T-helper 1 cell (primary cell): ENCODE data around the gene VWA3B.

ENCODE experiments used
- DNase-seq, 5 donors: peaks; one replicate each; pipeline ENCODE4 v3.0.0-alpha.2; 2012 to 2020

Gene VWA3B

DNA sequence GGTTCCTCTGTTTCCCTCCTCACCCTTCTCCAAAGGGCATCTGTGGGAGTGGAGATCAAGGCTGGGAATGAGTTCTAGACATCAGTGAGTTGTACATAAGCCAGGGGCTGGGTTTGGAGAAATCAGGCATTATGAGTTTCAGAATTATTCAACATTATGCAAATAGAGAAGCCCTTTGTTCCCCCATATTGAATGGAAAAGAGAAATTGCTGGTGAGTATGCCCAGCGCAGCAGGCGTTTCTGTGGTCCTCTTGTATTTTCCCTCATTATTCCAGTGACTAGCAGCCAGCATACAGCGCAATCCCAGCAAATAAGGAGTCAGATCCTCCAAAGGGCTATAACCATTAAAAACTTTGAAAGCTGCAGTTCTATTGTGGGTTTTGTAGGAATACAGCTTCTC is 94.4 kb downstream of the VWA3B start:
- DNase-seq, result no peak

DNA sequence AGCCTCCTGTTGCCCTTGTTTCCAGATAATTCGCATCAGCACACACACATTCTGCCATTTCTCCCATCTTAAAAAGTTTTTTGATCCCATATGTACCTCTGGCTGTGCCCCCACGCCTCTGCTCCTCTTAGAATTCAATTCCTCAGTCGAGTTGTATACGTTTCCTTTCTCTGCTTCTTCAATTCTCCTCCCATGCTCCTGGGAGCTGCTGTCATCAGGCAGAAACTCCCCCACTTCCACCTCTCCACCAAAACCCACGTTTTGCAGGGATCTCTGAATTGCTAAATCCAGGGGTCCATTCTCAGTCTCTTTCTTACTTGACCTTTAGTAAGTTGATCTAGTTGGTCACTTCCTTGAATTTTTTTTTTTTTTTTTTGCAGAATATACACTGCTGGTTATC is 98.8 kb downstream of the VWA3B start:
- DNase-seq, result no peak

DNA sequence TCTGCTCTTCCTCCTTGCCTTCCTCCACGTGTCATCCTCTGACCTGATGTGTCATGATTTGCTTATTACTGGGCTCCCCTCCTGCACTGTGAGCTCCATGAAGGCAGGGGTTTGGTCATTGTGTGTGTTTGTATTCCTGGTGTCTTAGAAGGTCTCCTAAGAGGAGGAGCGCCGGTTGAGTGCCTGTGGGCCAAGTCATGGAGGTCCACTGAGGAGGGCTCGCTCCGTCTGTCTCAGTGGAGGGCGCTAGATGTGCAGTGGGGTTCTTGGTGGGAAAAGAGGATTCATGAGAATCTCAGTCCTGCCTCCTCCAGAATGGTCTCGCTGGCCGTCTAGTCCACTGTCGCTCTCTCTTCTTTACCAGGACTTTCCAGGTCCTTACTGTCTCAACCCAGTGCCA is 100.2 kb downstream of the VWA3B start:
- DNase-seq, result no peak

DNA sequence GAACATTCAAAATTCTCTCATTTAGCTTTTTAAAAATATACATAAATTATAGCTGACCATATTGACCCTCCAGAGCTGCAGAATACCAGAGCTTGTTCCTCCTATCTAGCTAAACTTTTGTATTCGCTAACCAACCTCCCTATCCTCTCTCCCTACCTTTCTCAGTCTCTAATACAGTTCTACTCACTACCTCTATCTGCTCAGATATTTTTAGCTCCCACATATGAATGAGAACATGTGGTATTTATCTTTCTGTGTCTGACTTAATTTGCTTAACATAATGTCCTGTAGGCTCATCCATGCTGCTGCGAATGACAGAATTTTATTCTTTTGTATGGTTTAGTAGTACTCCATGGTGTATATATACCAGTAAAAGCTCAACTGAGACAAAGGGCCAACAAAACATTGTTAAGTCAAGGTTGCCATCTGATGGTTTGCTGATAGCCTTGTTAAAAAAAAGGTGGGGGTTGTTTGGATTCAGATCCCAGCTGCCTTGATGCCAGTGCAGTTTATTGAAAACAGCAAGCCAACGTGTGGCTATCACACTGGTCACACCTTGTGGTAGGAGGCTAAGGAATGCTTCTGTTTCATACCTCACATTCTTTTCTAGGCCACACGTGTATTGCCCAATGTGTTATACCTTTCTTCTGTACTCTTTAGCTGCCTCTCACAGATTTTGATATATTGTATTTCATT is 101.5 kb downstream of the VWA3B start:
- DNase-seq, result no peak

DNA sequence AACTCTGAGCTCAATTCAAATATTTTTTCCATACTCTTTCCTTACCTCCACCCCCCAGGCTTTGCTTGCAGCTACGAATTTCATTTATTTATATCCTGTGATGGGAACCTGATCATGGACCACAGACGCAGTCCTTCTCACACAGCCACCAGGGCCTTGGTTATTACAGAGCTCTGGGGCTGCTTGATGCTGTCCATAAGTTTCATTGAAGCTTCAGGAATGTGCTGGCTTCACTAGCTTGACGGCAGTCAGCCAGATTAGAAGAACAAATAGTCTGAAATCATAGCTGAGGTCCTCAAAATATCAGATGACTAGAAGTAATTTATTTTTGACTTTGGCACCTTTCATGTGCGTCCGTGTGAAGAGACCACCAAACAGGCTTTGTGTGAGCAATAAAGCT is 104.9 kb downstream of the VWA3B start:
- DNase-seq, result no peak

DNA sequence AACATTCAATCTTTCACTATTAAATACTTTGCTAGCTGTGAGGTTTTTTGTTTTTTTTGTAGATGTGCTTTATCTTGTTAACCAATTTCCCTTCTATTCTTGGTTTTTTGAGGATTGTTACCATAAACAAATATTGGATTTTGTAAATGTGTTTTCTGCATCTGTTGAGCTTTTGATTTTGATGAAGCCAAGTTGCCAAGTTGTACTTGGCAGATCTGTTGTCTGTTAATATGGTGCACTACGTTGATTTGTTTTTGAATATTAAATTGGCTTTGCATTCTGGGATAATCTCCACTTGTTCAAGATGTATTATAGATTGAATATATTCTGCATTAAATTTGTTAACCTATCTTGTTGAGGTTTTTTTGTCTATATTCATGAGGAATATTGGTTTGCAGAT is 114.6 kb downstream of the VWA3B start:
- DNase-seq, result no peak

DNA sequence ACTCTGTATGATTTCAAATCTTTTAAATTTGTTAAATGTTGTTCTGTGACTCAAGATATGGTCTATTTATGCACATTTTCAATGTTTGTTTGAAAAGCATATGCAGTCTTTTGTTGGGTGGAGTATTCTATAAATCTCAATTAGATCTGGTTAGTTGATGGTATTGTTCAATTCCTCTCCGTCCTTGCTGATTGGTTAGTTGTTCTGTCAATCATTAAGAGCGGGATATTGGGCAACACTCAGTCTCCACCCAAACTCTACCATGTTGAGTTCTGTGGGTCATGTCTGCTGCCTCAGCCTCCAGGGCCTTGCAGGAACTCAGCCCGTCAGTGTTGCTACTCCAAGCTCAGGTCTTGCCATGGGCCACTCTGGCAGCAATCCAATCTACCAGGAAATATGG is 118.9 kb downstream of the VWA3B start:
- no peak for DNase-seq

DNA sequence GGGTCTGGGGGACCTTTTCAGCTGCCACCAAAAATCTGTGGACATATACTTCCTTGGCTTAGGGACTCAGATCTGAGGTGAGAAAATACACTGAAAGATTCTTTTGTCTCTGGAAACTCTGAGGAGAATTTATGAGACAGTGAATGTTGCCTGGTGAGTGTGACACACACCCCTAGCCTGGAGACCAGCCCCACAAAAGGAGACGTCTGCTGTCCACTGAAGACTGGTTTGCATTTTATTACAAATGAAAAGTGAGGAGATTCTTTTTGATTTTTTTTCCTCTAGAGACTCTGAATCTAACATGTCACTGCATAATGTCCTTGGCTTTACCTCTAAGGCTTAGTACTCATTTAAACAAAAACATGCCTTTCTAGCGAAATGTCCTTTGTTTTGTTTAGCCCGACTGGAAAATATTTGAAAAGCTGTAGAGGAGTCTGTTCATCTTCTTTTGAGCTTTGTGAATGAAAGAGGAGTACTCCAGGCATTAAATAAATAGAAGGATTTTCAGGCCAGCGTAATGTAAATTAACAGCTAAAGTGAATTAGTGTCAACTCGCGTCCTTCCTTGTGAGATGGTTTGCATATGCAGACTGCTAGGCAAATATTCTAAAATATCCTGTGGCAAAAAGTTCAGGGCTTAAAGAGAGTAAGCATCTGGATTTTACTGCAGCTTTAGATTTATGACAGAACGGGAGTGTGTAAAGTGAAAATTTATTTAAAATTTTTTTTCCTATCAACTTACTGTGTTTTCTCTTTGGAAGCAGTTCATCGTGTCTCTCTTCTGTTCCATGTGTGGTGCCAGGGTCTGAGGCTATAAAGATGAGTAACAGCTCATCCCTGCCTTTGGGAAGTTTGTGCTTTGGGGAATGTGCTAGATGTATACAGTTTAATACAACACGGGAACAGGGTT is 125.4 kb downstream of the VWA3B start:
- DNase-seq, result no peak

DNA sequence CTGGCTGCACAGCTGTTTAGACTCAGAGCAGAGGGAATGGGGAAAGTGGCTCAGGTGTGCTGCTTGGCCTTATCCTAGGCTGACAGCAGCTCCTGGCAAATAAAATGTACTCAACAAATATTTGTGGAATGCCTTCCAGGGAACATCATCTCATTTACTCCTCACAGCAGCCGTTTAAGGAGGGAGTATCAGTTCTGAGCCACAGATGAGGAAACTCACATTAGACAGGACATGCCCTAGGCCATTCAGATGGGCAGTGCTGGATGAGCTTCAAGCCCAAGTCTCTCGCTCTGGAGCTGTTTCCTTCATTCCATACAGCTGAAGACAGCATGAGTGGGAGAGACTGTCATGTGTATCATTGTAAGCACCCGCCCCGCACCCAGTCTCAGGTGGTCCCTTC is 129.6 kb downstream of the VWA3B start:
- DNase-seq, result no peak

DNA sequence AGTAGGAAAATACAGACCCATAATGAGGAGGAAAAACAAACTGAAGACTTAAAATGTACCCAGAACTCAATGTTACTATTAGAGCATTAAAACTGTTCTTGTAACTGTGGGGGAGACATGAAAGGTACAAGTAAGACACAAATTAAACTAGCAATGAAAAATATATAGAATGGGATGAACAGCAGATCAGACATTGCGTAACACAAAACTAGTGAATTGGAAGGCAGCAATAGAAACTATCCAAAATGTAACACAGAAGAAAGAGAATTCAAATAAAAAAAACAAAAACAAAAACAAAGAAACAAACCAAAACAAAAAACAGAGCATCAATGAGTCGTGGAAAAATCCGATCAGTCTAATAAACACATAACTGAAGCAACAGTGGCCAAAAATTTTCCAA is 132.2 kb downstream of the VWA3B start:
- no peak for DNase-seq

DNA sequence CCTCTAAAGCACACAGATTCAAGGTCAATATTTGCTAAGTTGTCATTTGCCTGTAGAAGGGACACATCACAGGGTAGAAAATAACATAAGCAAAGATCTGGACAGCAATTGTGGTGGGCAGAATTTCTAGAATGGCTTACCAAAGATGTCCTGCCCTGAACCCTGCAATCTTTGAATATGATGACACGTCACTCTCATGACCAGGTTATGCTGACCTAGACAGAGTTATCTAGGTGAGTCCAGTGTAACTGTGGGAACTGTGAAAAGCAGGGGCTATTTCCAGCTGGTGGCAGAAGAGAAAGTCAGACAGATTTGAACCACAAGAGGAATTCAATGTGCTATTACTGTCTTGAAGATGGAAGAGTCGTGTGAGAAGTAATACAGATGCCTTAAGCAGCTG is 147.0 kb downstream of the VWA3B start:
- DNase-seq, result no peak

DNA sequence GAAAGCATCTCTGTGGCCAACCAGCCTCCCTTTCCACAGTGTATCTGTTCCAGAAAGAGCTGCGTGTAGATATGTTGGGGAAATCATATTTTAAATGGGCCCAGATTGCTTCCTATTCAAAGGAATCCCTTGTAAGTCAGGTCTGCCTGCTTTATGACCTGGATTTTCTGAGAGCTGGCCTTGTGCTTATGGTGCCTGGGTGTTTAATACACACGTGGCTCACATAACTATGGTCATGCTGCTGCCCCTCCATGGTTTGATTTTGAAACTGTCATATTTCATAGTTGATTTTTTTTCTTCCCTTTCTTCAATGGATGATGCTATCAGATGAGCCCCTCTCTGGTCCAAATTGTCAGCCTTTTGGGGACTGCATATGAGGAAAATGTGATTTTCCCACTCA is 147.8 kb downstream of the VWA3B start:
- DNase-seq, result no peak

DNA sequence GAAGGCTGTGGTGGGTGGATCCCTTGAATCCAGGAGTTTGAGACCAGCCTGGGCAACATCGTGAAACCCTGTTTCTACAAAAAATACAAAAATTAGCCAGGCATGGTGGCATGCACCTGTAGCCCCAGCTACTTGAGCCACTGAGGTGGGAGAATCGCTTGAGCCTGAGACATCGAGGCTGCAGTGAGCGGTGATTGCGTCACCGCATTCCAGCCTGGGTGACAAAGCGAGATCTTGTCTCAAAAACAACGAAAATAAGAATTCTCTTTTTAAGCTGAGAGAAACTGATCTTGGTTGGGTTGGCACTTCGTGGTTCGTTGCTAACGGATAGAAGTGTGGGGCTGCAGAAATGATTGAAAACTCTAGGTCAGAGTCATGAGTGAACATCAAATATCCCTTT is 150.0 kb downstream of the VWA3B start:
- no peak for DNase-seq

DNA sequence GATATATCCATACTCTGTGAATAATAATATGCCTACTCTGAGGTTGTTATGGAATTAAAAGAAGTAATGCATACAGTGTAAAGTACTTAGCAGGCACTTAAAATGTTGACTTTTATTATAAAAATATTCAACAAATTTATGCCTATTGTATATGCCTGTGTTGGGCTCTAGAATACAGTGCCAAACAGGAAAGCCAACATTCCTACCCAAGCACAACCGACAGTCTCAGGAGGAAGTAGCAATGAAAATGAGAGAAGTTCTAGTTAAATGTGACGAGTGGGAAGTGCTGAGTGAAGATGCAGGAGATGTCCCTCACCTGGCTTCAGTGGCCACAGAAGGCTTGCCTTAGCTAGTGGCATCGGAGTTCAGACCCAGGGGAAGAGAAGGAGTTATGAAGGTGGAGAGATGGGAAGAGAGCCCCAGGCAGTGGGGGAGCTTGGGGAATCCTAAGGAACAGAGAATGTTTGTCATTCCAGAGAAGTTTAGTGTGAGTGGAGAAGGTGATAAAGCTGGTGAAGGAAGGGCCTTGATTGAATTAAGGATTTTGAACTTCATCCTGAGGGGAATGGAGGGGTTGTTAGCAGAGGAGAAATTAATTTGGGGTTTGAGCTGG is 153.9 kb downstream of the VWA3B start:
- no peak for DNase-seq

DNA sequence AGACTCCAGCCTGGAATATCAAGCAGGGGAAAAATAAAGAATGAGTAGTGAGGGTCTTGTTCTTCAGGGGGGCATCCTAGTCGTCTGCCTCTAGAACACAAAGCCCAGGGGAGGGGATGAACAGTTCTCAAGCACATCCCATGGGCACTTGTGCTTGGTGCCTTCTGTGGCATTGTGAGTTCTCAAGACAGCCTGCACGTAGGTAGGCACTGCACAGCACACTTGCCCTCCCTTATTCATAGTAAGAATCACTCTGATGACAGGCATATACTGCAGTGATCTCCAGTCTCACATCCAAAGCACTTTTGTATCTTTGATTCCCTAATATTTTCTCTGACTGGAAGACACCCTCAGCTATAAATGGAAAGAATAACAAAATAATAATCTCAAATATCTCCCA is 154.6 kb downstream of the VWA3B start:
- no peak for DNase-seq

DNA sequence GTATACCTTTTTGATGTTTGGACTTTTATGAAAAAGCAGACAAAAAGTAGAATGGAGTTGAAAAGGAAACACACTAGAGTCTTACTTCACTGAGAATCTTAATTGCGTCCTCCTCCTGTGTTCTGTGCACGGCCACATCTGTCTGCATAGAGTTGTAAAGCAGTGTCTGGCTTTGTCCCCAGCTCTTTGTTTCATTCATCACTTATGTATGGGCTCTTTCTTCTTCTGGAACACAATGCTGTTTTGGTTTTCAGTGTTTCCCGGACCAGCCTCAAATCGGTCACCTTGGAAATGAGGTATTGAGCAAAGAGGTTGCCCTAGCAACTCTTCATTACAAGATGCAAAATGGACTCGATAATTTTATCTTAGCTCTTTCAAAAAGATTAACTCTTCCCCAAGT is 155.0 kb downstream of the VWA3B start:
- DNase-seq, result no peak

DNA sequence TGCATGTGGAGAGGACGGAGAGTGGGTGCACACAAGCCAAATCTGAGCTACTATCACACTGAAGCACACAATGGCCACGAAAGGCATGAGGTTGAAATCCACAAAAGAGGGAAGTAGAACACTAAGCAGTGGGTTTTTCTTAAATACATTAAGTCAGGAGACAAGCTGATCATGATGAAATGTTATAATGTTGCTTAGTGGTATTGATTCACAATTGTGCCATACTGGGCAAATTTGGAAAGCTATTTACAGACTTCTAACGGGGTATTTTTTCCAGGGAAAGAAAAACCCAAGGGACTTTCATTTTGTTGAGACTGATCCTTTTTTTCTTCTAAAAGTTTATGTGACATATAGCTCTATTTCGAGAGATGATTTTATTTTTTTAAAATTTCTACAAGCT is 158.5 kb downstream of the VWA3B start:
- no peak for DNase-seq

DNA sequence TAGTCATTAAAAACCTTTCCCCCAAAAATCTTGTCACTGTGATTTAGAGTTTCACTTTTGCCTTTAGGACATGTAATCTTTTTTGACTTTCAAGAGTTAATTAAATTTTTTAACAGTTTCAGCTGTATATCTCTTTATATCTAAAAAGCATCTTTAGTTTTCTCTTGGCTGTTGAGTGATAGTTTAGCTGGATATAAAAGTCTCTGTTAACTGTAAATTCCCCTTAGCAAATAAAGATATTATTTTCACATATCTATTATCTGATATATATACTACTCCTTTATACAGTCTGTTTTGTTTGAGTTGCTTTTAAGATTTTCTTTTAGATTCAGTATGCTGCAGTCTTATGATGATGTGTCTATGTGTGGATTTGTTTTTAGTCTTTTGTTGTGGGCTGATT is 160.4 kb downstream of the VWA3B start:
- DNase-seq, result no peak

DNA sequence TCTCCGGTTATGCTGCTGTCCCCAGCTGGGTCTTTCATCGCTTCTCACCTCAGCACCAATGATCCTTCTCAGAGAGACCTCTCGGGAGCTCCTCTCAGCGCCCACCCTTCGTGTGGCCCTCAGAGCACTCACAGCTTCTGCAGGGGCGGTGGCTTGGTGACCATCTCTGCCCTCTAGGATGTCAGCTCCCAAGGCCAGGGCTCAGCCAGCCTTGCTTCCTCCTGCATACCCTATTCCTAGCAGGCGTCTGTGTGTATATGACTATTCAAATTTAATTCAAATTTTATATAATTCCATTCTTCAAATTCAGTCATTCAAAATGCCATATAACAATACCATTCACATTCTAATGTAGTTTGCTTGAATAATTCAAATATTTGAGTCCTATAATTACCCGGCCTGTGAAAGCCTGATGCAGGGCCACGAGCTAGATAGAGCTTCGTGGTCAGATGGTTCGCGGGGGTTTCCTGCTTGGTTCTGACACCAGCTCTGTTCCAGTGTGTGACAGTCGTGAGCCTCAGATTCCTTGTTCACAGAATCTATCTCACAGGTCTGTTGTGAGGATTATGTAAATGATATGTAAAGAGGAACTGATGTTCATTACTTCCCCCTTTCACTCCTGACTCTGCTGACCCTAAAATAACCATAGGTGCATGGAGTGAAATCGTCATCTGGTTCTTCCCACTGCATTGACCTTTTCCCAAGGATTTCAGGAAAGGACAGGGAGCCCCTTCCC is 165.2 kb downstream of the VWA3B start:
- DNase-seq, result no peak

DNA sequence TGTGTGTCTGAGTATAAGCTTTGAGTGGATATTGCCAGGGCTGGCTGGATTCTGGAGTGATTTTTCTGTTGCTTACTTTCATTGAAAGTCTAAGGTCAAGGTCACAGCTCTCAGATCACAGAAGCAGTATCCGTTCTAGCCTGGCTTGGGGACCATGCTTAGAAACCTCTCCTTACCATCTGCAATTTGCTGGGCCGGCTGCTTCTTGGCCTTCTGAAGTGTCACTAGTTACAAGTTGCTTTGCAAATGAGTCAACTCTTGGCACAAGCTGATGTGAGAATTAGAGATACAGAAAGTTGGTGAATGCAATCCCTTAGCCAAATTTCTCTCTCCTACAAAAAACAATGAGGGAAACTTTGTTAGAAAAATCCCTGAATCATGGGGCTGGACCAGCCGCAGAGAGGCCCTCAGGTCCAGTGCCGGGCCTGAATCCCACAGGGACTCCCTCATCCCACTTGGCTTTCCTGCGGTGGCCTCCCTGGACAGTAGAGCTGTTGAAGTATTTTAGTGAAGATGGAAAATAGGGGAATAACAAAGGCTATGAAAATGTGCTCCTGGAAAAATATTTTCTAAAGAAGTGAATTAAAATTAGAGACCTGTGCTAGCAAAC is 166.6 kb downstream of the VWA3B start:
- DNase-seq, result no peak

DNA sequence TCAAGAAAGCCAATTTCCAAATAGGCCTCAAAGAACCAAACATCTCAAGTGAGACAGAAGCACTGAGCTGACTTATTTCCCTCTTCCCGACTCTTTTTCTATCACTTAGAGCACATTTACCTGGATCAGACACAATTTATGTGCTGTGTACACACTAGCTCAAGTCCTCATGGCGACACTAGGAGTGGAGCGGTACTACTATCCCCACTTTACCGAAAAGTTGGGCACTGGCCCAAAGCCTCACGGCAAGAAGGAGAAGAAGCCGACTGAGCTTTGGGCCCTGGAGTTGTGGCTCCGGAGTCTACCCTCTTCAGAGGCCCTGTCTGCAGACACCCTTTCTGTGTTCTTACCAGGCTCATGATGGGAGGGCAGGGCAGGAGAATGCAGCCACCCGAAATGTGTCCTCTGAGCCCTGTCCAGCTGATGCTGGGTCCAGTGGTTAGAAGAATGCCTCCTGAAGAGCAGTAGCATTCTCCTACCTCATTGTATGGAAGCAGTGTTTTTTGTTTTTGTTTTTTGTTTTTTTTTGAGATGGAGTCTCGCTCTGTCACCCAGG is 167.6 kb downstream of the VWA3B start:
- no peak for DNase-seq

DNA sequence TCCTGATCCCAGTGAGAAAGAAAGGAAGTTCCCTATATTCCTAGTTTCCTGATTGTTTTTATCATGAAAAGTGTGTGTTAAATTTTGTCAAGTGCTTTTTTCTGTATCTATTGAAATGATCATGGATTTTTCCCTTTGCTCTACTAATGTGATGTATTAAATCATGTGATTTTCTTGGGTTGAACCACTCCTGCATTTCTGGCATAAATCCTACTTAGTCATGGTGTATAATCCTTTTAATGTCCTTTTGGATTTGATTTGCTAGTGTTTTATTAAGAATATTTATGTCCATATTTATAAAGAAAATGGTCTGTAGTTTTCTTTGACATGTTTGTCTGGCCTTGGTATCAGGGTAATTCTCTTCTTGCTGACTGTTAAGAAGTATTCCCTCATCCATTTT is 171.9 kb downstream of the VWA3B start:
- DNase-seq, result no peak

DNA sequence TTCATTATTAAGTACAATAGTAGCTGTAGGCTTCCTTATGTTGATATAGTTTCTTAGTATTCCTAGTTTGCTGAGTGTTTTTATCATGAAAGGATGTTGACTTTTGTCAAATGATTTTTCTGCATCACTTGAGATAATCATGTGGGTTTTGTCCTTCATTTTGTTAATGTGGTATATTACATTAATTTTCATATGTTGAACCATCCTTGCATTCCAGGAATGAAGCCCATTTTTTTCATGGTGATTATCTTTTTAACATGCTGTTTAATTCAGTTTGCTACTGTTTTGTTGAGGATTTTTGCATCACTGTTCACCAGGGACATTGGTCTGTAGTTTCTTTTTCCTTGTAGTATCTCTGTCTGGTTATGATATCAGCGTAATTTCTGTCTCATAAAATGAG is 176.4 kb downstream of the VWA3B start:
- no peak for DNase-seq
